Ascending aorta (tissue), 2 donors: ENCODE data around the gene CEACAM21. TPM values are rescaled to one million over a fixed set of nuclear protein-coding genes. Genes with fewer than 3 reads are reported as not detected.

Source experiments
- DNase-seq, 2 donors: peaks; one replicate each; pipeline ENCODE4 v3.0.0-alpha.2; 2019; ENCODE audit warnings: low spot score in 2 of 2
- H3K27ac ChIP-seq, 2 donors: fragments of 200-600 bp; sonication (generic); one replicate each; pipeline ENCODE4 v1.5.1; 2016 to 2017; ENCODE audit warnings: mild to moderate bottlenecking in 1 of 2
- H3K27me3 ChIP-seq: fragments of 200-600 bp; sonication (generic); one replicate; pipeline ENCODE4 v1.5.1; 2017
- H3K36me3 ChIP-seq, 2 donors: fragments of 200-600 bp; sonication (generic); one replicate each; pipeline ENCODE4 v1.5.1; 2016
- H3K4me1 ChIP-seq, 2 donors: fragments of 200-600 bp; sonication (generic); one replicate each; pipeline ENCODE4 v1.5.1; 2016 to 2017; ENCODE audit warnings: mild to moderate bottlenecking in 1 of 2
- H3K4me3 ChIP-seq, 2 donors: fragments of 200-600 bp; sonication (generic); one replicate each; pipeline ENCODE4 v1.5.1; 2016 to 2017; ENCODE audit warnings: mild to moderate bottlenecking in 1 of 2
- H3K9me3 ChIP-seq, 2 donors: fragments of 200-600 bp; sonication (generic); one replicate each; pipeline ENCODE4 v1.5.1; 2016
- intact Hi-C: fragments of 100-400 bp; cut with DNase I; formaldehyde crosslinking; loops from one replicate; pipeline ENCODE4 v1.15.1; 2023
- total RNA-seq: library from RNA; depleted of rRNA; stranded (reverse); fragments of >200 nt; gene quantifications from one replicate; pipeline ENCODE4 v1.1.0, GENCODE V29; 2016
- TF ChIP-seq, protein P1 (sequence below), 3 experiments: fragments of 200-600 bp in 2 of 3; fragments of 450-650 bp in 1 of 3; sonication (generic) in 2 of 3; IDR thresholded peaks; one replicate each; pipeline ENCODE4 v1.5.1; 2016 to 2019; ENCODE audit warnings: antibody characterized with exemption in 3 of 3, mild to moderate bottlenecking in 1 of 3, moderate library complexity in 1 of 3

Gene CEACAM21
- total RNA-seq, 1 donor from 2014 or later: not detected

DNA sequence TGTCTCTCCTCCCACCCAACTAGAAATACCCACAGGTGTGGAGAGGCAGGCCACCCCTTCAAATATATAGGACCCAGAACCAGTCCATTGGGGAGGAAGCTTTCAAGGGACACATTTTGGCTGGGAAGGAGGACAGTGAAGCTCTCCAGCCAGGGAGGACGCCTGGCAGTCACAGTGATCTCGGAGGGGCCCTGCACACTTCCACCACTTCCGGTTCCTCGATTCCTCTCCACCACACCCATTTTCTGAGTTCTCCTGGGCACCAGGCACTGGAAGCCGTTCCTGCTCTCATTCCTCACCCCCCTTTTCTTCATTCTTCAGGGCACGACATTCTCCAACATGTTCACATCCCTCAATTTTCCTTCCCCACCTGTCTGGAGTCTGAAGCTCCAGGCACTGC, 30.4 kb upstream of the CEACAM21 start:
- no peak for DNase-seq
- intact Hi-C loops: no loop called here
- H3K36me3 ChIP-seq: no peaks in the 10 kb centered on the region
- no peak overlapping the region for H3K4me3 ChIP-seq
- H3K27me3 ChIP-seq: no peaks in the 10 kb centered on the region
- TF ChIP-seq, protein P1, sequence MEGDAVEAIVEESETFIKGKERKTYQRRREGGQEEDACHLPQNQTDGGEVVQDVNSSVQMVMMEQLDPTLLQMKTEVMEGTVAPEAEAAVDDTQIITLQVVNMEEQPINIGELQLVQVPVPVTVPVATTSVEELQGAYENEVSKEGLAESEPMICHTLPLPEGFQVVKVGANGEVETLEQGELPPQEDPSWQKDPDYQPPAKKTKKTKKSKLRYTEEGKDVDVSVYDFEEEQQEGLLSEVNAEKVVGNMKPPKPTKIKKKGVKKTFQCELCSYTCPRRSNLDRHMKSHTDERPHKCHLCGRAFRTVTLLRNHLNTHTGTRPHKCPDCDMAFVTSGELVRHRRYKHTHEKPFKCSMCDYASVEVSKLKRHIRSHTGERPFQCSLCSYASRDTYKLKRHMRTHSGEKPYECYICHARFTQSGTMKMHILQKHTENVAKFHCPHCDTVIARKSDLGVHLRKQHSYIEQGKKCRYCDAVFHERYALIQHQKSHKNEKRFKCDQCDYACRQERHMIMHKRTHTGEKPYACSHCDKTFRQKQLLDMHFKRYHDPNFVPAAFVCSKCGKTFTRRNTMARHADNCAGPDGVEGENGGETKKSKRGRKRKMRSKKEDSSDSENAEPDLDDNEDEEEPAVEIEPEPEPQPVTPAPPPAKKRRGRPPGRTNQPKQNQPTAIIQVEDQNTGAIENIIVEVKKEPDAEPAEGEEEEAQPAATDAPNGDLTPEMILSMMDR (IDR thresholded peaks at IDR 0.05): no peak
- no peaks in the 10 kb centered on the region for H3K9me3 ChIP-seq
- H3K4me1 ChIP-seq: no peaks in the 10 kb centered on the region
- peak overlapping the region in 1 of 2 donors; percentile 32 for H3K27ac ChIP-seq

DNA sequence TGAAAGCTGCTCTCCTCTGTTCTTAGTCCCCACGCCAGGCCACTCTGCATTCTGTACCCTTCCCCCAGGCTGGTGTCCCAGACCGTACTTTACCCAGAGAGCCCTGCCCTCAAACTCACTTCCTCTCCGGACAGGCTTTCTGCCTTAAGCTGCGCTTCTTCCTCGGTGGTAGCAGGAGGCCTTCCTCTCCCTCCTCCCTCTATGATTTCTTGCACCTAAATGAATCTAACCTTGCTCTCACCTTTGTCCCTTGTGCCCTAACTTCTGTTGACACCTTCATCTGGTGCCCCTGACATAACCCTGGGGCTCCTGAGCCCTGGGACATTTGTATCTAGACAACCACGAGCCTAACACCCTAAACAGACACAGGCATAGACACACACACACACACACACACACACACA, 29.6 kb upstream of the CEACAM21 start:
- Histone ChIP-seq H3K36me3 (no peaks in the 10 kb centered on the region), H3K27me3 (no peaks in the 10 kb centered on the region), H3K4me3 (no peak overlapping the region), H3K4me1 (no peaks in the 10 kb centered on the region), H3K27ac (no peak overlapping the region), H3K9me3 (no peaks in the 10 kb centered on the region)
- DNase-seq: no peak
- intact Hi-C loops: no loop called here
- TF ChIP-seq, protein P1 (IDR thresholded peaks at IDR 0.05): no peak

DNA sequence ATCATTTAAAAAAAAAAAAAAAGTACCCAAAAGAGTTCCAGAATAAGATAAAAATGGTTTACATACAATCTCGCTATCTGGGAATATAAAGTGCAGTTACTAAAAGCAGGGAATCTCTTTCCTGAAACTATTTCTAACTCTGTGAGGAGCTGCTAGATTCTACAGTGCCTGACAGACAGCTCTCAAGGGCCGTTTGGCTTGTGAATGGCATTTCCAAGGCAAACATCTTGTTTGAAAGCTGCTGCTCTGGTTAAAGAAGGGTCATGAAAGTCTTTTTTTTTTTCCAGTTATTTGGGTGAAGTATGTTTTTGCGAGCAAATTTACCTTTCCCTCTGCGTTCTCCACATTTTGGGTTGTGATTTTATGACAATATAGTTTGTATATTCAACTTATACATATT, 29.0 kb upstream of the CEACAM21 start:
- no peaks in the 10 kb centered on the region for H3K9me3 ChIP-seq
- H3K27ac ChIP-seq: no peak overlapping the region
- H3K27me3 ChIP-seq: no peaks in the 10 kb centered on the region

GRCh38 chr19:41547569-41547968, 28.4 kb upstream of the CEACAM21 start:
- no peak overlapping the region for H3K27ac ChIP-seq
- no peaks in the 10 kb centered on the region for H3K36me3 ChIP-seq
- H3K4me1 ChIP-seq: no peaks in the 10 kb centered on the region
- TF ChIP-seq, protein P1 (IDR thresholded peaks at IDR 0.05): no peak
- H3K9me3 ChIP-seq: no peaks in the 10 kb centered on the region
- no peak for DNase-seq
- intact Hi-C loops: no loop called here
- H3K4me3 ChIP-seq: no peak overlapping the region
- H3K27me3 ChIP-seq: no peaks in the 10 kb centered on the region

More for the DNA sequence above, 29.0 kb upstream of the CEACAM21 start:
- no peaks in the 10 kb centered on the region for H3K4me1 ChIP-seq
- TF ChIP-seq, protein P1 (IDR thresholded peaks at IDR 0.05): no peak
- H3K36me3 ChIP-seq: no peaks in the 10 kb centered on the region
- no peak overlapping the region for H3K4me3 ChIP-seq
- no peak for DNase-seq
- intact Hi-C loops: no loop called here

DNA sequence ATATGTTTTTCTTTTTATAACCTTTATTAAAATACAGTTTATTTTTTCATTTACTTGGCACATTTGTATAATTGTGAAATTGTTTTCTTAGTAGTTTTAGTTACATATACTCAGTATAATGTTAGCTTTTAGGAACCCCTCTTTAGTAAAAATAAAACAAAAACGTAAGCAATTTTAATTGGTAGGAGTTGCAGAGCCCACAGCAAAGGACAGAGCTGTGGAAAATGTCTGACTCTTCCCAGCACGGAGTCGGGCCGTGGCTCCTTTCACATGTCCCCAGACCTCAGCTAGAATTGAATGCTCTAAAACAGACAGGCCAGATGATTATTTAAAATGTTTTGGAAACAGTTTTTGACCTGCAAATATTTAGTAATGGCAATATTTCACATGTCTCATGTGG, 27.9 kb upstream of the CEACAM21 start:
- Histone ChIP-seq H3K27ac (no peak overlapping the region), H3K9me3 (no peaks in the 10 kb centered on the region), H3K36me3 (no peaks in the 10 kb centered on the region), H3K4me3 (no peak overlapping the region), H3K27me3 (no peaks in the 10 kb centered on the region), H3K4me1 (no peaks in the 10 kb centered on the region)
- TF ChIP-seq, protein P1 (IDR thresholded peaks at IDR 0.05): no peak
- intact Hi-C loops: no loop called here
- DNase-seq: no peak
